IMR-90 (cell line): Measurements from ENCODE around the gene ZNF366.

Source experiments
- CTCF ChIP-seq: conservative IDR thresholded peaks from 2 replicates; pipeline ENCODE4 v1.5.1; 2012; ENCODE audit warnings: mild to moderate bottlenecking, low read depth, low read length, improper control_type of control experiment
- FOS ChIP-seq: fragments of 150-350 bp; IDR thresholded peaks from 2 replicates; pipeline ENCODE4 v1.6.1; 2016; ENCODE audit warnings: low read depth, low read length
- POLR2A ChIP-seq: IDR thresholded peaks from 2 replicates; pipeline ENCODE4 v1.6.1; 2012; ENCODE audit warnings: mild to moderate bottlenecking, low read depth, low read length
- USF2 ChIP-seq: fragments of 150-350 bp; IDR thresholded peaks from 2 replicates; pipeline ENCODE4 v1.6.1; 2017; ENCODE audit warnings: mild to moderate bottlenecking, antibody characterized with exemption, low read length, low read depth

- no peak for TF ChIP-seq USF2
- no peak for TF ChIP-seq CTCF
- no peak for TF ChIP-seq POLR2A
- no peak for TF ChIP-seq FOS
Observed at GRCh38 chr5:72539726-72540125, 32.5 kb upstream of the ZNF366 start.
